Urinary bladder (tissue), 4 donors: ENCODE data around the gene KCP. TPM values are rescaled to one million over a fixed set of nuclear protein-coding genes. Genes with fewer than 3 reads are reported as not detected.

Source experiments
- DNase-seq: peaks from one replicate; pipeline ENCODE4 v3.0.0-alpha.2; 2015; ENCODE audit errors: extremely low spot score
- H3K27ac ChIP-seq: one replicate; pipeline ENCODE4 v1.5.1; 2013; ENCODE audit warnings: low read depth, mild to moderate bottlenecking, moderate library complexity
- H3K36me3 ChIP-seq: one replicate; pipeline ENCODE4 v1.6.1; 2013; ENCODE audit warnings: mild to moderate bottlenecking, moderate library complexity; ENCODE audit not compliant: insufficient read depth
- H3K4me1 ChIP-seq: one replicate; pipeline ENCODE4 v1.6.1; 2013; ENCODE audit warnings: mild to moderate bottlenecking, moderate library complexity; ENCODE audit not compliant: insufficient read depth
- H3K4me3 ChIP-seq: one replicate; pipeline ENCODE4 v1.5.1; 2013; ENCODE audit warnings: low read depth, low read length
- WGBS: extraction: QIAGEN DNeasy Blood & Tissue Kit; methylation state at CpG from one replicate; pipeline ENCODE4 v1.1.7; 2013; 5-methylcytosine and 5-hydroxymethylcytosine counted together
- polyA plus RNA-seq: library from polyadenylated mRNA; stranded (reverse); fragments of 200-250 nt; gene quantifications from one replicate; pipeline ENCODE4 v1.2.3, GENCODE V29; 2013
- total RNA-seq: library from RNA; depleted of rRNA; stranded (reverse); fragments of >200 nt; gene quantifications from one replicate; pipeline ENCODE4 v1.2.3, GENCODE V29; 2014
- donor health status: healthy with polysubstance abuse.
- donor health status: healthy.

KCP gene
- total and polyA plus RNA-seq, 2 donors, result 0.42 to 1.4 TPM

DNA sequence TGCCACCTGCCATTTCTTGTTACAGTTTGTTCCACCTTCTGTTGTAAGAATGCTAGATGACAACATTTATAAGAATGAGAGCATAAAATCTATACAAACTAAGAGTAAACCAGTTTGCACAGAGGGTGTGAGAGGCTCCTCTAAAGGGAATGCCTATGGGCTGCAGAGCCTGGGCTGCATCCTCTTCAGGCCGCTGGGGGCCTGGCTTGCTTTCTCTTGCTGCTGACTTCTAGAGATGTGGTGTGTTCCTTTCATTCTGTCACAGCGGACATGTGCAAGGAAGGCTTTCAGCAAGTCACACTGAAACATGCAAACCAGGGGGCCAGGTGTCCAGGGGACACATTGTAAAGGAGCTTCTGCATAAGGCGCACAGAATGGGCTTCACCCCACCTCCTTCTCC, 55.0 kb downstream of the KCP start:
- Histone ChIP-seq H3K36me3 (peaks cover 2% of the 10 kb centered on the region), H3K4me1 (no peaks in the 10 kb centered on the region), H3K4me3 (no peak overlapping the region), H3K27ac (no peak overlapping the region)
- WGBS, result 86% methylated on average over 3 of the region's 3 CpGs
- no peak for DNase-seq

DNA sequence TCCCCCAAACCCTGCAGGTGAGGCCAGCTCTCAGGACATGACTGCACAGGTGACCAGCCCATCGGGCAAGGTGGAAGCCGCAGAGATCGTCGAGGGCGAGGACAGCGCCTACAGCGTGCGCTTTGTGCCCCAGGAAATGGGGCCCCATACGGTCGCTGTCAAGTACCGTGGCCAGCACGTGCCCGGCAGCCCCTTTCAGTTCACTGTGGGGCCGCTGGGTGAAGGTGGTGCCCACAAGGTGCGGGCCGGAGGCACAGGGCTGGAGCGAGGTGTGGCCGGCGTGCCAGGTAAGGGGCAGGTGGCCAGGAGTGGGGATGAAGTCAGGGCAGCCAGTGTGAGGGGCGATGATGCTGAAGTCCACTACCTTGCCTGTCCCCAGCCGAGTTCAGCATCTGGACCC, 56.1 kb downstream of the KCP start:
- Histone ChIP-seq H3K4me1 (no peaks in the 10 kb centered on the region), H3K36me3 (peaks cover 2% of the 10 kb centered on the region), H3K4me3 (no peak overlapping the region), H3K27ac (no peak overlapping the region)
- DNase-seq, result no peak
- WGBS, result 91% methylated on average over 21 of the region's 21 CpGs

DNA sequence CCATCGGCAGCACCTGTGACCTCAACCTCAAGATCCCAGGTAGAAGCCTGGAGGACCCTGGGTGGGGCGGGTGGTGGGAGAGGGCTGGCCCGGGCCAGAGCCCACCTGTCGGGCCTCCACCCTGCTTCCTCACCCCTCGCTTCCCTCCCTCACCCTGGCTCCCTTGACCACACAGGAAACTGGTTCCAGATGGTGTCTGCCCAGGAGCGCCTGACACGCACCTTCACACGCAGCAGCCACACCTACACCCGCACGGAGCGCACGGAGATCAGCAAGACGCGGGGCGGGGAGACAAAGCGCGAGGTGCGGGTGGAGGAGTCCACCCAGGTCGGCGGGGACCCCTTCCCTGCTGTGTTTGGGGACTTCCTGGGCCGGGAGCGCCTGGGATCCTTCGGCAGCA, 56.7 kb downstream of the KCP start:
- 87% methylated on average over 23 of the region's 23 CpGs for WGBS
- Histone ChIP-seq H3K4me3 (no peak overlapping the region), H3K27ac (no peak overlapping the region), H3K4me1 (no peaks in the 10 kb centered on the region), H3K36me3 (peaks cover 2% of the 10 kb centered on the region)
- no peak for DNase-seq

DNA sequence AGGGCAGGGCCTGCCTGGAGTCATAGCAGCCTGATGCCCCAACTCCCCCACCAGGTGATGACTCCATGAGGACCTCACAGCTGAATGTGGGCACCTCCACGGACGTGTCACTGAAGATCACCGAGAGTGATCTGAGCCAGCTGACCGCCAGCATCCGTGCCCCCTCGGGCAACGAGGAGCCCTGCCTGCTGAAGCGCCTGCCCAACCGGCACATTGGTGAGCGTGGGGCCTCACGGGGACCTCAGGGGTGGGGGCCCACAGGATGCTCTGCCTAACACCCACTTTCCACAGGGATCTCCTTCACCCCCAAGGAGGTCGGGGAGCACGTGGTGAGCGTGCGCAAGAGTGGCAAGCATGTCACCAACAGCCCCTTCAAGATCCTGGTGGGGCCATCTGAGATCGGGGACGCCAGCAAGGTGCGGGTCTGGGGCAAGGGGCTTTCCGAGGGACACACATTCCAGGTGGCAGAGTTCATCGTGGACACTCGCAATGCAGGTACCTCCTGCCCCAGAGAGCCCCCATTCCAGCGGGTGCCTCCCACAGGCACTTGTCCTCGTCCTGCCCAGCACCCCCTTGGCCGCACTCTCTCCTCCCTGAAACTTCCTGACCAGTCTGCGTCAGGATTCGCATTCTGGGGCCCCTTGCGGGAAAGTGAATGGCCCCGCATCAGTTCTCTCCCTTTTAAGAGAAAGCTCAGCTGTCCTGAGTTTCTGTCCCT, 57.8 kb downstream of the KCP start:
- WGBS, result 89% methylated on average over 28 of the region's 28 CpGs
- no peaks in the 10 kb centered on the region for H3K4me1 ChIP-seq
- H3K27ac ChIP-seq, result no peak overlapping the region
- no peak overlapping the region for H3K4me3 ChIP-seq
- DNase-seq, result no peak
- H3K36me3 ChIP-seq, result peaks cover 2% of the 10 kb centered on the region

DNA sequence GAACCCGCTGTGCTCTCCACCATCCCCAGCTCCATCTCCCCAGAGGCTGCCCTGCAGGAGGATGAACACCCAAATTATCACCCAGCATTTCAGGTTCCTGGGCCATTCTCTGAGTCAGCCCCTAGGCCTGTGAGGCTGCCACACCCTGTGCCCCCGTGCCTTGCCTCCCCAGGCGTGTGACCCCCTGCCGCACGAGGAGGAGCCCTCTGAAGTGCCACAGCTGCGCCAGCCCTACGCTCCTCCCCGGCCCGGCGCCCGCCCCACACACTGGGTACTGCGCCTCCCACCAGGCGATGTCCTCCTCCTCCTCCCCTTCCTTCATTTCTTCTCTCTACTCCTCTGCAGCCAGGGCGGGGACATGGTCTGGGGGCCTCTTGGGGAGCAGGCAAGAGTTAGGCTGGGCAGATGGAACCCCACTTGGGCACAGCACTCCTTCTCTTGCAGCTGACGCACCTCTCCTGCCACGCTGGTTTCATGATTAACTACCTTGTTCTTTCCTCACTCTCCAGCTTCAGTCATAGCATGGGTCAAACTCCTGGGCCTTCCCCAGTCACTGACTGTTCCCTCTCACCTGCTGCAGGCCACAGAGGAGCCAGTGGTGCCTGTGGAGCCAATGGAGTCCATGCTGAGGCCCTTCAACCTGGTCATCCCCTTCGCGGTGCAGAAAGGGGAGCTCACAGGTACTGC, 60.6 kb downstream of the KCP start:
- 90% methylated on average over 18 of the region's 18 CpGs for WGBS
- Histone ChIP-seq H3K36me3 (peaks cover 2% of the 10 kb centered on the region), H3K4me3 (no peak overlapping the region), H3K27ac (no peak overlapping the region), H3K4me1 (no peaks in the 10 kb centered on the region)
- no peak for DNase-seq

DNA sequence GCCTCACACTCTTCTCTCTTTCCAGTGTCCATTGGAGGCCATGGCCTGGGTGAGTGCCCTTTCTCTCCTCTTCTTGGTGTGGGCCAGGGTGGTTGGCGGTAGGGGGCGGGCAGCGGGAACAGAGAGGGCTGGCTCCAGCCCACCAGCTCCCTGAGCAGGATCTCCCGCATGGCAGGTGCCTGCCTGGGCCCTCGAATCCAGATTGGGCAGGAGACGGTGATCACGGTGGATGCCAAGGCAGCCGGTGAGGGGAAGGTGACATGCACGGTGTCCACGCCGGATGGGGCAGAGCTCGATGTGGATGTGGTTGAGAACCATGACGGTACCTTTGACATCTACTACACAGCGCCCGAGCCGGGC, 61.4 kb downstream of the KCP start:
- Histone ChIP-seq H3K4me3 (no peak overlapping the region), H3K4me1 (no peaks in the 10 kb centered on the region), H3K27ac (no peak overlapping the region), H3K36me3 (peaks cover 2% of the 10 kb centered on the region)
- no peak for DNase-seq
- 93% methylated on average over 16 of the region's 16 CpGs for WGBS

DNA sequence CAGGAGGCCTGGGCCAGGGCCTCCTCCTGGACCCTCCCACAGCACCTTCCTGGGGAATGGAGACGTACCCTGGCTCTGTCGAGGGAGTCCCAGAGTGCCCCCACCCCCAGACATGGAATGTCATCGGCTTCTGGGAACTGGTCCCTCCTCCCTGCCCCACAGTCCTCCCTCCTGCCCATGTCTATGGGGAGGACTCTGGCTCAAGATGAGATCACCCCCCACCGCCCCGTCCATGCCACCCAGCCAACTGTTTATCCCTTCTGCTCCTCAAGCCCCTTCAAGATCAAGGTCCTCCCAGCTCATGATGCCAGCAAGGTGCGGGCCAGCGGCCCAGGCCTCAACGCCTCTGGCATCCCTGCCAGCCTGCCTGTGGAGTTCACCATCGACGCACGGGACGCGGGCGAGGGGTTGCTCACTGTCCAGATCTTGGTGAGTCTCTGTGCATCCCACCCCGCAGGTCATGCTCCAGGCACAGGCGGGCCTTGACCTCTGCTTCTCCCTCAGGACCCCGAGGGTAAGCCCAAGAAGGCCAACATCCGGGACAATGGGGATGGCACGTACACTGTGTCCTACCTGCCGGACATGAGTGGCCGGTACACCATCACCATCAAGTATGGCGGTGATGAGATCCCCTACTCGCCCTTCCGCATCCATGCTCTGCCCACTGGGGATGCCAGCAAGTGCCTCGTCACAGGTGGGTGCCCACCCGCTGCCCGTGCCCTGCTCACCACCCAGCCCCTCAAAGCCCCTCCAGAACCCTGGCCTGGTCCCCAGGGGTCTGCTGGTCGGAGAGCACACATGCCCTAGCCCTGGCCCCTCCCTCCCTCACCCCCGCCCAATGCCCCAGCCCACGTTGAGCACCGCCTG, 62.0 kb downstream of the KCP start:
- Histone ChIP-seq H3K27ac (no peak overlapping the region), H3K36me3 (peaks cover 2% of the 10 kb centered on the region), H3K4me1 (no peaks in the 10 kb centered on the region)

DNA sequence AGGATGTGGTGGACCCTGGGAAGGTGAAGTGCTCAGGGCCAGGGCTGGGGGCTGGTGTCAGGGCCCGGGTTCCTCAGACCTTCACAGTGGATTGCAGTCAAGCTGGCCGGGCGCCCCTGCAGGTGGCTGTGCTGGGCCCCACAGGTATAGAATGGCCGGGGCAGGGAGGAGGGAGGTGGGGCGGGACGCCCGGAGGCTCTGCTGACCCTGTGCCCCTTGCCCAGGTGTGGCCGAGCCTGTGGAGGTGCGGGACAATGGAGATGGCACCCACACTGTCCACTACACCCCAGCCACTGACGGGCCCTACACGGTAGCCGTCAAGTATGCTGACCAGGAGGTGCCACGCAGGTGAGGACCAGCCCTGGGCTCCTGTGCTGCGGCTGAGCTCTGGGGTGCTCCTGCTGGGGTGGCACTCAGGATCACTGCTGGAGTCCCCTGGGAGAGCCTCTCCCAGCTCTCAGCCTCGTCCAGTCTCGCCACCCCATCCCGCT, 62.7 kb downstream of the KCP start:
- no peak overlapping the region for H3K4me3 ChIP-seq
- H3K27ac ChIP-seq, result no peak overlapping the region
- 89% methylated on average over 17 of the region's 17 CpGs for WGBS
- no peaks in the 10 kb centered on the region for H3K4me1 ChIP-seq
- no peak for DNase-seq
- H3K36me3 ChIP-seq, result peaks cover 2% of the 10 kb centered on the region

More for the DNA sequence above, 62.0 kb downstream of the KCP start:
- no peak overlapping the region for H3K4me3 ChIP-seq
- no peak for DNase-seq
- 86% methylated on average over 31 of the region's 31 CpGs for WGBS

DNA sequence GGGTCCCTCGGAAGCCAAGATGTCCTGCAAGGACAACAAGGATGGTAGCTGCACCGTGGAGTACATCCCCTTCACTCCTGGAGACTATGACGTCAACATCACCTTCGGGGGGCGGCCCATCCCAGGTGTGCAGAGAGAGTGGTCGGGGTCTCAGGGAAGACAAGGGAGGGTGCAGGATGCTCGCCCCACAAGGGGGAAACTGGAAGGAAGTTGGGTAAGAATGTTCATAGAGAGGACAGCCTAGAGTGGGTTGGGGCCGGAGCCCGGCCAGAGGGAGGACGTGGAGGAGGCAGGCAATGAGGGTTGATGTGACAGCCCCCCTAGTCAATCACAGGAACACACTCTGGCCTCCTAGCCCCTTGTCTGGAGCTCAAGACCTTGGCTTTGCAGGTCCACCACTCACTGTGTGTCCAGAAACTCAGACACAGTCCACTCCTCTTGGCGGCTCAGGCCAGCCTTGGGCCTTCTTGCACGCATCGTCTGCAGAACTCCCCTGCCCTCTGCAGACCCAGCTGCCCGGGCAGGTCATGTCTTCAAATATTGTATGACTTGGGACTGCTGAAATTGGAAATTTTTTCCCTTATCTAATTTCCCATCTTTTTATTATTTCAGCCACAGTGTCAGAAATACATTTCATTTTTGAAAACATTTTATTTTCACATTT, 63.6 kb downstream of the KCP start:
- no peak overlapping the region for H3K4me3 ChIP-seq
- H3K27ac ChIP-seq, result no peak overlapping the region
- DNase-seq, result no peak
- no peaks in the 10 kb centered on the region for H3K4me1 ChIP-seq
- whole genome bisulfite sequencing, result 82% methylated on average over 14 of the region's 14 CpGs
- H3K36me3 ChIP-seq, result peaks cover 2% of the 10 kb centered on the region

DNA sequence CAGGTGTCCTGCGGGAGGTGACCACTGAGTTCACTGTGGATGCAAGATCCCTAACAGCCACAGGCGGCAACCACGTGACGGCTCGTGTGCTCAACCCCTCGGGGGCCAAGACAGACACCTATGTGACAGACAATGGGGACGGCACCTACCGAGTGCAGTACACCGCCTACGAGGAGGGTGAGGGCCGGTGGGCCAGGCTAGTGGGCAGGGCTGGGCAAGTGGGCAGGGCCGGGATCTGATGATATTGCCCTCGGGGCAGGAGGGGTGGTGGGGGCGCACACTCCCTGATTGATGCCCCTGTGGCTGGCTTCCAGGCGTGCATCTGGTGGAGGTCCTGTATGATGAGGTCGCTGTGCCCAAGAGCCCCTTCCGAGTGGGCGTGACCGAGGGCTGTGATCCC, 64.5 kb downstream of the KCP start:
- DNase-seq, result no peak
- no peak overlapping the region for H3K27ac ChIP-seq
- no peak overlapping the region for H3K4me3 ChIP-seq
- no peaks in the 10 kb centered on the region for H3K36me3 ChIP-seq
- WGBS, result 77% methylated on average over 19 of the region's 19 CpGs
- no peaks in the 10 kb centered on the region for H3K4me1 ChIP-seq

DNA sequence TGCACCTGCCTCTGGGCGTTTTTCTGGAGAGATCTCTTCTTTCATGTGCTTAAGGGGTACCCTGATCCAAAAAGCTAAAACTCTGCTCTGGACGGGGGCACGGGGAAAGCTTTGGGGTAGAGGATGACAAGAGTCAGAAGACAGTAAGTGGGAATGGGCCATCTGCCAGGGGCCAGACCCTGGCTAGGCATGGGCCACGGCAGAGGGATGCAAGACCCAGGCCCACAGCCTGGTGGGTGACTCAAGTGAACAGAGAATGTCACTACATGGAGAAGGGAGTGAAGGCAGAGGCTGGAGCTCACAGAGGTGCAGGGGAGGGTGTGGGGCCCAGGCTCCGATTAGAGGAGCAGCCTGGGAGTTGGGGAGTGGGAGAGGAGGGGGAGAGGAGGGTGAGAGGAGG, 65.0 kb downstream of the KCP start:
- Histone ChIP-seq H3K36me3 (no peaks in the 10 kb centered on the region), H3K4me3 (no peak overlapping the region), H3K4me1 (no peaks in the 10 kb centered on the region)

DNA sequence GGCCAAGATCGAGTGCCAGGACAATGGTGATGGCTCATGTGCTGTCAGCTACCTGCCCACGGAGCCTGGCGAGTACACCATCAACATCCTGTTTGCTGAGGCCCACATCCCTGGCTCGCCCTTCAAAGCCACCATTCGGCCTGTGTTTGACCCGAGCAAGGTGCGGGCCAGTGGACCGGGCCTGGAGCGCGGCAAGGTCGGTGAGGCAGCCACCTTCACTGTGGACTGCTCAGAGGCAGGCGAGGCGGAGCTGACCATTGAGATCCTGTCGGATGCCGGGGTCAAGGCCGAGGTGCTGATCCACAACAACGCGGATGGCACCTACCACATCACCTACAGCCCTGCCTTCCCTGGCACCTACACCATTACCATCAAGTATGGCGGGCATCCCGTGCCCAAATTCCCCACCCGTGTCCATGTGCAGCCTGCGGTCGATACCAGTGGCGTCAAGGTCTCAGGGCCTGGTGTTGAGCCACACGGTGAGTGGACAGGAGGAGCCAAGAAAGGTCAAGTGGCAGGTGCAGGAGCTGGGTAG, 65.7 kb downstream of the KCP start:
- no peak overlapping the region for H3K27ac ChIP-seq
- no peaks in the 10 kb centered on the region for H3K4me1 ChIP-seq
- H3K4me3 ChIP-seq, result no peak overlapping the region
- WGBS, result 91% methylated on average over 25 of the region's 25 CpGs
- DNase-seq, result no peak
- H3K36me3 ChIP-seq, result no peaks in the 10 kb centered on the region

More for the DNA sequence above, 65.0 kb downstream of the KCP start:
- no peak for DNase-seq
- 81% methylated on average over 5 of the region's 5 CpGs for whole genome bisulfite sequencing
- H3K27ac ChIP-seq, result no peak overlapping the region

DNA sequence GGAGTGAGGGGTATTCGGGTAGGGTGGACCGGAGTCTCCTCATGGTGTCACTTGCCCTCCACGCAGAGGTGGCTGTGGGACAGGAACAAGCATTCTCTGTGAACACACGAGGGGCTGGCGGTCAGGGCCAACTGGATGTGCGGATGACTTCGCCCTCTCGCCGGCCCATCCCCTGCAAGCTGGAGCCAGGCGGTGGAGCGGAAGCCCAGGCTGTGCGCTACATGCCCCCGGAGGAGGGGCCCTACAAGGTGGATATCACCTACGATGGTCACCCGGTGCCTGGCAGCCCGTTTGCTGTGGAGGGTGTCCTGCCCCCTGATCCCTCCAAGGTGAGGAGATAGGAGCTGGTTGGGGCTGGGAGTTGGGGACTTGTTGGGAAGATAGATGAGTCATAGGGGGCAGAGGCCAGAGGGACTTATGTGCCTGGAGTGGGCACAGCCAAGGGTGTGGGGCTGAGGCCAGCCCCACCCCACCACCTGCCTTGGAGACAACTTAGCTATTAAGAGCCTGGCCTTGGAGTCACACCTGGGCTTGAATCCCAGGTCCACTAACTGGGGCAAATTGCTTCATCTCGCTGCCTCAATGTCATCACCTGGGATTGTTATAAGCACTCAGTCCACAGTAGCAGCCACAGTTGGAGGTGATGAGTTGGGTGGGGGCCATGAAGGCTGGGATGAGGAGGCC, 66.4 kb downstream of the KCP start:
- no peak for DNase-seq
- Histone ChIP-seq H3K4me3 (no peak overlapping the region), H3K27ac (no peak overlapping the region), H3K4me1 (no peaks in the 10 kb centered on the region), H3K36me3 (no peaks in the 10 kb centered on the region)
- WGBS, result 89% methylated on average over 17 of the region's 17 CpGs
